Smooth muscle cell (in vitro differentiated cells): Measurements from ENCODE around the gene ZNF830. TPM values are rescaled to one million over a fixed set of nuclear protein-coding genes. Genes with fewer than 3 reads are reported as not detected.

Experiments used
- DNase-seq: peaks from one replicate; lab custom pipeline; 2025; ENCODE audit not compliant: unreplicated experiment; lab: John Stamatoyannopoulos, UW
- H2AFZ ChIP-seq: fragments of 200-600 bp; sonication (generic); 2 replicates; pipeline ENCODE4 v1.6.0; 2016; ENCODE audit warnings: antibody characterized with exemption, low read depth, mild to moderate bottlenecking
- H3F3A ChIP-seq: fragments of 200-600 bp; sonication (generic); 2 replicates; pipeline ENCODE4 v1.6.0; 2017; ENCODE audit warnings: antibody characterized with exemption, low read depth
- H3K27ac ChIP-seq: fragments of 200-600 bp; sonication (generic); 2 replicates; pipeline ENCODE4 v1.5.1; 2016; ENCODE audit warnings: low read depth, mild to moderate bottlenecking
- H3K27me3 ChIP-seq: fragments of 200-600 bp; sonication (generic); 2 replicates; pipeline ENCODE4 v1.6.1; 2016; ENCODE audit warnings: low read depth, mild to moderate bottlenecking
- H3K36me3 ChIP-seq: fragments of 200-600 bp; sonication (generic); 2 replicates; pipeline ENCODE4 v1.5.1; 2016; ENCODE audit warnings: low read depth
- H3K4me1 ChIP-seq: fragments of 200-600 bp; sonication (generic); 2 replicates; pipeline ENCODE4 v1.5.1; 2016; ENCODE audit warnings: low read depth
- H3K4me2 ChIP-seq: fragments of 200-600 bp; sonication (generic); 2 replicates; pipeline ENCODE4 v1.6.0; 2016; ENCODE audit warnings: mild to moderate bottlenecking
- H3K4me3 ChIP-seq: fragments of 200-600 bp; sonication (generic); 2 replicates; pipeline ENCODE4 v1.5.1; 2016; ENCODE audit warnings: mild to moderate bottlenecking
- H3K79me2 ChIP-seq: fragments of 200-600 bp; sonication (generic); 2 replicates; pipeline ENCODE4 v1.6.0; 2016; ENCODE audit warnings: low read depth, mild to moderate bottlenecking
- H3K9ac ChIP-seq: fragments of 200-600 bp; sonication (generic); 2 replicates; pipeline ENCODE4 v1.6.0; 2016; ENCODE audit warnings: low read depth
- H3K9me3 ChIP-seq: fragments of 200-600 bp; sonication (generic); replicated peaks from 2 replicates; pipeline ENCODE4 v1.5.1; 2016; ENCODE audit warnings: low read depth
- H4K20me1 ChIP-seq: fragments of 200-600 bp; sonication (generic); 2 replicates; pipeline ENCODE4 v1.6.0; 2016; ENCODE audit warnings: low read depth
- CTCF ChIP-seq: fragments of 200-600 bp; sonication (generic); IDR thresholded peaks from 2 replicates; pipeline ENCODE4 v1.5.1; 2017; ENCODE audit warnings: borderline replicate concordance, mild to moderate bottlenecking, antibody characterized with exemption; ENCODE audit not compliant: insufficient read depth, poor library complexity, severe bottlenecking
- WGBS: methylation state at CpG from one replicate; pipeline ENCODE4 v1.1.7; 2016; ENCODE audit warnings: low lambda C conversion rate; 5-methylcytosine and 5-hydroxymethylcytosine counted together
- polyA plus RNA-seq: library from polyadenylated mRNA; unstranded; fragments of >200 nt; fragmentation: Nextera tagmentation; extraction: Ambion mirVana; gene quantifications from 2 replicates; pipeline ENCODE4 v1.2.1, GENCODE V29; 2016
- total RNA-seq: library from RNA; depleted of rRNA; stranded (reverse); fragments of >200 nt; gene quantifications from 2 replicates; pipeline ENCODE4 v1.2.3, GENCODE V29; 2014

The ZNF830 gene
- total and polyA plus RNA-seq, 2 experiments from 2014 or later: 10.2 to 10.4 TPM

- TF ChIP-seq CTCF: no peak
- Histone ChIP-seq H3K79me2 (peaks cover 35% of the 10 kb centered on the region), H3K27ac (peak overlapping the region; percentile 98), H3K4me1 (peaks cover 17% of the 10 kb centered on the region), H4K20me1 (no peaks in the 10 kb centered on the region), H2AFZ (peak overlapping the region; percentile 85), H3F3A (no peaks in the 10 kb centered on the region), H3K4me3 (peak overlapping the region; percentile 88), H3K9me3 (no peaks in the 10 kb centered on the region), H3K27me3 (no peaks in the 10 kb centered on the region), H3K36me3 (no peaks in the 10 kb centered on the region), H3K9ac (peak overlapping the region; percentile 99), H3K4me2 (peak overlapping the region; percentile 90)
- under 1% methylated on average over 37 of the region's 69 CpGs for WGBS
- DNase-seq: peak; percentile 92
Observed at GRCh38 chr17:34980681-34981537, 19.6 kb downstream of the ZNF830 start.

GRCh38 chr17:34981538-34982241 is 20.4 kb downstream of the ZNF830 start:
- peak overlapping the region; percentile 90 for H3K4me2 ChIP-seq
- no peak for DNase-seq
- peaks cover 36% of the 10 kb centered on the region for H3K79me2 ChIP-seq
- H3K27me3 ChIP-seq: no peaks in the 10 kb centered on the region
- peak overlapping the region; percentile 98 for H3K27ac ChIP-seq
- no peak for TF ChIP-seq CTCF
- no peak overlapping the region for H2AFZ ChIP-seq
- no peaks in the 10 kb centered on the region for H3K9me3 ChIP-seq
- H3K9ac ChIP-seq: peak overlapping the region; percentile 99
- 27% methylated on average over 8 of the region's 8 CpGs for WGBS
- H3F3A ChIP-seq: no peaks in the 10 kb centered on the region
- peaks cover 17% of the 10 kb centered on the region for H3K4me1 ChIP-seq
- peak overlapping the region; percentile 88 for H3K4me3 ChIP-seq
- no peaks in the 10 kb centered on the region for H4K20me1 ChIP-seq
- H3K36me3 ChIP-seq: no peaks in the 10 kb centered on the region

GRCh38 chr17:34987232-34987631 is 25.9 kb downstream of the ZNF830 start:
- no peaks in the 10 kb centered on the region for H3K27me3 ChIP-seq
- H3K4me1 ChIP-seq: no peaks in the 10 kb centered on the region
- H2AFZ ChIP-seq: no peak overlapping the region
- TF ChIP-seq CTCF: no peak
- 94% methylated on average over 2 of the region's 2 CpGs for WGBS
- H3K9me3 ChIP-seq: no peaks in the 10 kb centered on the region
- no peak overlapping the region for H3K4me3 ChIP-seq
- H3K79me2 ChIP-seq: peaks cover 40% of the 10 kb centered on the region
- H3K9ac ChIP-seq: no peak overlapping the region
- no peaks in the 10 kb centered on the region for H3K36me3 ChIP-seq
- no peak for DNase-seq
- no peak overlapping the region for H3K4me2 ChIP-seq
- no peaks in the 10 kb centered on the region for H4K20me1 ChIP-seq
- no peaks in the 10 kb centered on the region for H3F3A ChIP-seq
- no peak overlapping the region for H3K27ac ChIP-seq
